PC-9 (cell line): ENCODE data around the gene MTOR.

Experiments used
- EZH2 ChIP-seq: fragments of 200-600 bp; sonication (generic); IDR thresholded peaks from 2 replicates; pipeline ENCODE4 v1.8.0; 2017; ENCODE audit warnings: antibody characterized with exemption, low read depth
- TF ChIP-seq, protein P1 (sequence below): fragments of 200-600 bp; sonication (generic); conservative IDR thresholded peaks from 2 replicates; pipeline ENCODE4 v1.6.1; 2017; ENCODE audit warnings: mixed run types, antibody characterized with exemption, mild to moderate bottlenecking, moderate library complexity

DNA sequence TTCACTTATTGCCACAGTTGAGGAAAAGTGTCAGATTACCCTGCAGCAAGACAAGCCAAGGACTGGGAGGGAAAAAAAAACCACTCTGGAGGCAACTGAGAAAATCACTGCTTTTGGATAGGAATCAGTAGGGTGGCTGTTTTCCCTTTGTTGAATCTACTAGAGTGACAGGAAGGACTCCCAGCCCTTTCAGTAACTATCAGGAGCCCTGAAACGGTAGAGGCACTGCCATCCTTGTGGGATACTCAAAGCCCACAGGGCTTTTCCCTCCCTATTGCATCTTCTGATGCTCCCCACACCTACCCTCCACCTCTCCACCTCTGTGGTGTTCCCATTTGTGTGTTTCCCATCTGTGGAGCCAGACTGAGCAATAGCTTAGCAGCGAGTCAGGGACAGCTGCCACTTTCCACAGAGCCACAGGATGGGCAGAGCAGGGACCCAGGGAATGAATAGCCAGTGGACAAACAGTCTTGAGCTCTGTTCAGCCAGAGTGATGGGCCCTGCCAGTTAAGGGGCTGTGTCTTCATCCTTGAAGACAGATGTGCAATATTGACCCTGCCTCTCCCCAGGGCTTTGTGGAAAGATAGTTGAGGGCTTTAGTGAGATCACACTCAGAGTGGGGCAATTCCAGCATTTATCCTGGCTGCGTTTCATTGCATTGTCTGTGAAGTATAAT is 24.5 kb upstream of the MTOR start:
- TF ChIP-seq, protein P1, sequence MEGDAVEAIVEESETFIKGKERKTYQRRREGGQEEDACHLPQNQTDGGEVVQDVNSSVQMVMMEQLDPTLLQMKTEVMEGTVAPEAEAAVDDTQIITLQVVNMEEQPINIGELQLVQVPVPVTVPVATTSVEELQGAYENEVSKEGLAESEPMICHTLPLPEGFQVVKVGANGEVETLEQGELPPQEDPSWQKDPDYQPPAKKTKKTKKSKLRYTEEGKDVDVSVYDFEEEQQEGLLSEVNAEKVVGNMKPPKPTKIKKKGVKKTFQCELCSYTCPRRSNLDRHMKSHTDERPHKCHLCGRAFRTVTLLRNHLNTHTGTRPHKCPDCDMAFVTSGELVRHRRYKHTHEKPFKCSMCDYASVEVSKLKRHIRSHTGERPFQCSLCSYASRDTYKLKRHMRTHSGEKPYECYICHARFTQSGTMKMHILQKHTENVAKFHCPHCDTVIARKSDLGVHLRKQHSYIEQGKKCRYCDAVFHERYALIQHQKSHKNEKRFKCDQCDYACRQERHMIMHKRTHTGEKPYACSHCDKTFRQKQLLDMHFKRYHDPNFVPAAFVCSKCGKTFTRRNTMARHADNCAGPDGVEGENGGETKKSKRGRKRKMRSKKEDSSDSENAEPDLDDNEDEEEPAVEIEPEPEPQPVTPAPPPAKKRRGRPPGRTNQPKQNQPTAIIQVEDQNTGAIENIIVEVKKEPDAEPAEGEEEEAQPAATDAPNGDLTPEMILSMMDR: no peak
- no peak for TF ChIP-seq EZH2
